ENCODE measurements around the gene P4HB.

The P4HB gene

DNA sequence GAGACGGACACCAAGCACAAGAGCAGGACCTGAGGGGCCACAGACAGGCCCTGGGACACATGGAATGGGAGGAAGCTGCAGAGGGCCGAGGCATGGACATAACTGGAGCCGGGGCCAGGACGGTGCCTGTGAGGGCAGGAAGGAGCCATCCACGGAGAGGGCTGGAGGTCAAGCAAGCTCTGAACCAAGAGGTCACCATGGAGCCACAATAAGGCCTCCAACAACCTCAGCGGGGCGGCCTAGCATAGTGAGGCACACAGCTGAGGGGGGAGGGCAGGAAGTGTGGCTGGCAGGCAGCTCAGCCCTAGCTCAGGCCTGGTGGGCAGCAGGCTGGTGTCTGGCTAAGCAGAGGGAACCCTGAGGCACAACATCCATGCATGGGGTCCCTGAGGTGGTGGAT, 31.7 kb downstream of the P4HB start:
- ATAC-seq = no peak
- TF ChIP-seq, protein P1, sequence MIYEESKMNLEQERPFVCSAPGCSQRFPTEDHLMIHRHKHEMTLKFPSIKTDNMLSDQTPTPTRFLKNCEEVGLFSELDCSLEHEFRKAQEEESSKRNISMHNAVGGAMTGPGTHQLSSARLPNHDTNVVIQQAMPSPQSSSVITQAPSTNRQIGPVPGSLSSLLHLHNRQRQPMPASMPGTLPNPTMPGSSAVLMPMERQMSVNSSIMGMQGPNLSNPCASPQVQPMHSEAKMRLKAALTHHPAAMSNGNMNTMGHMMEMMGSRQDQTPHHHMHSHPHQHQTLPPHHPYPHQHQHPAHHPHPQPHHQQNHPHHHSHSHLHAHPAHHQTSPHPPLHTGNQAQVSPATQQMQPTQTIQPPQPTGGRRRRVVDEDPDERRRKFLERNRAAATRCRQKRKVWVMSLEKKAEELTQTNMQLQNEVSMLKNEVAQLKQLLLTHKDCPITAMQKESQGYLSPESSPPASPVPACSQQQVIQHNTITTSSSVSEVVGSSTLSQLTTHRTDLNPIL (CRISPR knock-in tag; IDR thresholded peaks at IDR 0.05; ENCODE audit: low read depth) = no peak
- TF ChIP-seq PPARA (CRISPR knock-in tag; IDR thresholded peaks at IDR 0.05; ENCODE audit: borderline replicate concordance) (no peak), ZNF70 (CRISPR knock-in tag; IDR thresholded peaks at IDR 0.05) (no peak), ZFP30 (CRISPR knock-in tag; IDR thresholded peaks at IDR 0.05) (no peak), SNAI2 (CRISPR knock-in tag; IDR thresholded peaks at IDR 0.05) (no peak), TOX (CRISPR knock-in tag; IDR thresholded peaks at IDR 0.05; ENCODE audit: borderline replicate concordance) (no peak), ZNF8 (CRISPR knock-in tag; IDR thresholded peaks at IDR 0.05) (no peak), GLIS3 (CRISPR knock-in tag; IDR thresholded peaks at IDR 0.05) (no peak), POU6F1 (CRISPR knock-in tag; IDR thresholded peaks at IDR 0.05; ENCODE audit: borderline replicate concordance, low read depth) (no peak), CSRNP3 (CRISPR knock-in tag; IDR thresholded peaks at IDR 0.05) (no peak), RARB (CRISPR knock-in tag; IDR thresholded peaks at IDR 0.05) (no peak), ZC3H10 (CRISPR knock-in tag; IDR thresholded peaks at IDR 0.05) (no peak), ZFP3 (CRISPR knock-in tag; IDR thresholded peaks at IDR 0.05) (no peak), ISL1 (CRISPR knock-in tag; IDR thresholded peaks at IDR 0.05) (no peak), ARNTL (CRISPR knock-in tag; IDR thresholded peaks at IDR 0.05; ENCODE audit: borderline replicate concordance, low read depth) (no peak)
- TF ChIP-seq, protein P2, sequence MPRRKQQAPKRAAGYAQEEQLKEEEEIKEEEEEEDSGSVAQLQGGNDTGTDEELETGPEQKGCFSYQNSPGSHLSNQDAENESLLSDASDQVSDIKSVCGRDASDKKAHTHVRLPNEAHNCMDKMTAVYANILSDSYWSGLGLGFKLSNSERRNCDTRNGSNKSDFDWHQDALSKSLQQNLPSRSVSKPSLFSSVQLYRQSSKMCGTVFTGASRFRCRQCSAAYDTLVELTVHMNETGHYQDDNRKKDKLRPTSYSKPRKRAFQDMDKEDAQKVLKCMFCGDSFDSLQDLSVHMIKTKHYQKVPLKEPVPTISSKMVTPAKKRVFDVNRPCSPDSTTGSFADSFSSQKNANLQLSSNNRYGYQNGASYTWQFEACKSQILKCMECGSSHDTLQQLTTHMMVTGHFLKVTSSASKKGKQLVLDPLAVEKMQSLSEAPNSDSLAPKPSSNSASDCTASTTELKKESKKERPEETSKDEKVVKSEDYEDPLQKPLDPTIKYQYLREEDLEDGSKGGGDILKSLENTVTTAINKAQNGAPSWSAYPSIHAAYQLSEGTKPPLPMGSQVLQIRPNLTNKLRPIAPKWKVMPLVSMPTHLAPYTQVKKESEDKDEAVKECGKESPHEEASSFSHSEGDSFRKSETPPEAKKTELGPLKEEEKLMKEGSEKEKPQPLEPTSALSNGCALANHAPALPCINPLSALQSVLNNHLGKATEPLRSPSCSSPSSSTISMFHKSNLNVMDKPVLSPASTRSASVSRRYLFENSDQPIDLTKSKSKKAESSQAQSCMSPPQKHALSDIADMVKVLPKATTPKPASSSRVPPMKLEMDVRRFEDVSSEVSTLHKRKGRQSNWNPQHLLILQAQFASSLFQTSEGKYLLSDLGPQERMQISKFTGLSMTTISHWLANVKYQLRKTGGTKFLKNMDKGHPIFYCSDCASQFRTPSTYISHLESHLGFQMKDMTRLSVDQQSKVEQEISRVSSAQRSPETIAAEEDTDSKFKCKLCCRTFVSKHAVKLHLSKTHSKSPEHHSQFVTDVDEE (CRISPR knock-in tag; IDR thresholded peaks at IDR 0.05) = no peak
- TF ChIP-seq, protein P3, sequence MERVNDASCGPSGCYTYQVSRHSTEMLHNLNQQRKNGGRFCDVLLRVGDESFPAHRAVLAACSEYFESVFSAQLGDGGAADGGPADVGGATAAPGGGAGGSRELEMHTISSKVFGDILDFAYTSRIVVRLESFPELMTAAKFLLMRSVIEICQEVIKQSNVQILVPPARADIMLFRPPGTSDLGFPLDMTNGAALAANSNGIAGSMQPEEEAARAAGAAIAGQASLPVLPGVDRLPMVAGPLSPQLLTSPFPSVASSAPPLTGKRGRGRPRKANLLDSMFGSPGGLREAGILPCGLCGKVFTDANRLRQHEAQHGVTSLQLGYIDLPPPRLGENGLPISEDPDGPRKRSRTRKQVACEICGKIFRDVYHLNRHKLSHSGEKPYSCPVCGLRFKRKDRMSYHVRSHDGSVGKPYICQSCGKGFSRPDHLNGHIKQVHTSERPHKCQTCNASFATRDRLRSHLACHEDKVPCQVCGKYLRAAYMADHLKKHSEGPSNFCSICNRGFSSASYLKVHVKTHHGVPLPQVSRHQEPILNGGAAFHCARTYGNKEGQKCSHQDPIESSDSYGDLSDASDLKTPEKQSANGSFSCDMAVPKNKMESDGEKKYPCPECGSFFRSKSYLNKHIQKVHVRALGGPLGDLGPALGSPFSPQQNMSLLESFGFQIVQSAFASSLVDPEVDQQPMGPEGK (CRISPR knock-in tag; IDR thresholded peaks at IDR 0.05; ENCODE audit: borderline replicate concordance) = no peak

DNA sequence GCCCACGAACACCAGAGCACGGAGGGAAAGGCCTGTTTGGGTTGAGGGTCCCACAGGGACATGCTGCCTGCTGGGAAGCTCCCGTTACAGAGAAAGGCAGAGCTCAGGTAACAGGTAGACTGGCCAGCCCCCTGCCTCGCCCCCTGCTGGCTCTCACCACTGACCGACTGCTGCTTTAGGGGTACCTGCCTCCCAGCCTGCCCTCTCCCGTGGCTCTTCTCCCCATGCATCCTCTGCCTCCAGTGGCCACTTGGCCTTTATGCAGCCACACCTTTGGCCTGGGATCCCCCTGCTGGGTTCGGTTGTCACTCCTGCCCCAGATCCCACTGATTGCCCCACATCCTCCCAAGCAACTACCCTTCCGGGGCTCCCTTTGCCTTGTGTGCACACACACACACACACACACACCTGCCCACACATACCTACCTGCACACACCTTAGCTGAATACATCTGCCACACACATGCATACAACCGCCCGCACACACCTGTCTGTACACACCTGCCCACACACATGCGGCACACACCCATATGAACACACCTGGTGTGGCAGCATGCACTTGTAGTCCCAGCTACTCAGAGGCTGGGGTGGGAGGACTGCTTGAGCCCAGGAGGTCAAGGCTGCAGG, 34.4 kb downstream of the P4HB start:
- ATAC-seq = no peak
- TF ChIP-seq, protein P2 (CRISPR knock-in tag; IDR thresholded peaks at IDR 0.05) = no peak
- TF ChIP-seq POU6F1 (CRISPR knock-in tag; IDR thresholded peaks at IDR 0.05; ENCODE audit: borderline replicate concordance, low read depth) = no peak
- no peak for TF ChIP-seq OSR1 (CRISPR knock-in tag; IDR thresholded peaks at IDR 0.05)
- TF ChIP-seq ESRRG (CRISPR knock-in tag; IDR thresholded peaks at IDR 0.05) = no peak
- no peak for TF ChIP-seq CSRNP3 (CRISPR knock-in tag; IDR thresholded peaks at IDR 0.05)
- no peak for TF ChIP-seq ZNF565 (CRISPR knock-in tag; conservative IDR thresholded peaks at IDR 0.05; ENCODE audit: low read depth)
- no peak for TF ChIP-seq ZNF8 (CRISPR knock-in tag; IDR thresholded peaks at IDR 0.05)
- no peak for TF ChIP-seq ZNF70 (CRISPR knock-in tag; IDR thresholded peaks at IDR 0.05)
- TF ChIP-seq GLIS3 (CRISPR knock-in tag; IDR thresholded peaks at IDR 0.05) = no peak
- no peak for TF ChIP-seq ARNTL (CRISPR knock-in tag; IDR thresholded peaks at IDR 0.05; ENCODE audit: borderline replicate concordance, low read depth)
- TF ChIP-seq CSDC2 (CRISPR knock-in tag; IDR thresholded peaks at IDR 0.05) = no peak
- TF ChIP-seq, protein P3 (CRISPR knock-in tag; IDR thresholded peaks at IDR 0.05; ENCODE audit: borderline replicate concordance) = no peak
- no peak for TF ChIP-seq RARB (CRISPR knock-in tag; IDR thresholded peaks at IDR 0.05)

Data from SK-N-SH treated with all-trans-retinoic acid at 6 μM for 48 hours (cell line).